GM21717 (cell line): ENCODE results near the gene NTN3.

Experiments used
- ATAC-seq: cut with Tn5 transposase; IDR thresholded peaks from one replicate; pipeline ENCODE4 v1.9.1; 2021; ENCODE audit warnings: mild to moderate bottlenecking, moderate library complexity; ENCODE audit not compliant: unreplicated experiment

The NTN3 gene

GRCh38 chr16:2495041-2495440 lies 23.9 kb downstream of the NTN3 start:
- ATAC-seq, result no peak

- ATAC-seq, result no peak
Observed at GRCh38 chr16:2496223-2497115, 25.4 kb downstream of the NTN3 start.

- ATAC-seq, result no peak
Observed at GRCh38 chr16:2497116-2497630, 26.1 kb downstream of the NTN3 start.

GRCh38 chr16:2497695-2498484 lies 26.8 kb downstream of the NTN3 start:
- ATAC-seq, result no peak

GRCh38 chr16:2498531-2499253 lies 27.6 kb downstream of the NTN3 start:
- no peak for ATAC-seq

- no peak for ATAC-seq
Observed at GRCh38 chr16:2499454-2499853, 28.4 kb downstream of the NTN3 start.

- no peak for ATAC-seq
Observed at GRCh38 chr16:2499890-2500429, 28.9 kb downstream of the NTN3 start.

- ATAC-seq, result no peak
Observed at GRCh38 chr16:2500430-2500917, 29.4 kb downstream of the NTN3 start.

- ATAC-seq, result no peak
Observed at GRCh38 chr16:2500918-2501750, 30.0 kb downstream of the NTN3 start.

GRCh38 chr16:2501946-2502895 lies 31.1 kb downstream of the NTN3 start:
- no peak for ATAC-seq

- ATAC-seq, result no peak
Observed at GRCh38 chr16:2505695-2506094, 34.6 kb downstream of the NTN3 start.

- ATAC-seq, result no peak
Observed at GRCh38 chr16:2507052-2507659, 36.1 kb downstream of the NTN3 start.

GRCh38 chr16:2507665-2508064 lies 36.6 kb downstream of the NTN3 start:
- ATAC-seq, result no peak

GRCh38 chr16:2508722-2509400 lies 37.8 kb downstream of the NTN3 start:
- no peak for ATAC-seq

- ATAC-seq, result no peak
Observed at GRCh38 chr16:2511128-2511800, 40.2 kb downstream of the NTN3 start.

GRCh38 chr16:2511996-2512734 lies 41.1 kb downstream of the NTN3 start:
- ATAC-seq, result no peak
